Effector memory CD4-positive, alpha-beta T cell (primary cell): ENCODE results near the gene PCARE.

ENCODE experiments used
- DNase-seq, 3 donors: peaks; one replicate each; pipeline ENCODE4 v3.0.0-alpha.2; 2020
- H3K27ac ChIP-seq: 2 replicates; pipeline ENCODE4 v1.7.0; 2013; ENCODE audit warnings: mild to moderate bottlenecking, low read length, moderate library complexity; ENCODE audit not compliant: insufficient read depth, poor library complexity, severe bottlenecking
- H3K27me3 ChIP-seq: replicated peaks from 2 replicates; pipeline ENCODE4 v1.7.0; 2013; ENCODE audit warnings: mild to moderate bottlenecking, low read length; ENCODE audit not compliant: insufficient read depth, control insufficient read depth, poor library complexity, severe bottlenecking
- H3K36me3 ChIP-seq: 2 replicates; pipeline ENCODE4 v1.7.0; 2013; ENCODE audit warnings: mild to moderate bottlenecking, low read length, moderate library complexity; ENCODE audit not compliant: control insufficient read depth, insufficient read depth
- H3K4me1 ChIP-seq: 2 replicates; pipeline ENCODE4 v1.7.0; 2013; ENCODE audit warnings: low read length, mild to moderate bottlenecking; ENCODE audit not compliant: control insufficient read depth, insufficient read depth, poor library complexity, severe bottlenecking
- H3K4me3 ChIP-seq: 2 replicates; pipeline ENCODE4 v1.7.0; 2013; ENCODE audit warnings: low read length, low read depth, mild to moderate bottlenecking; ENCODE audit not compliant: insufficient read depth, poor library complexity, severe bottlenecking
- H3K9me3 ChIP-seq: 2 replicates; pipeline ENCODE4 v1.7.0; 2013; ENCODE audit warnings: mild to moderate bottlenecking, low read length, moderate library complexity; ENCODE audit not compliant: control insufficient read depth

PCARE gene

GRCh38 chr2:29042561-29043075 lies 31.7 kb downstream of the PCARE start:
- H3K36me3 ChIP-seq, result no peaks in the 10 kb centered on the region
- no peaks in the 10 kb centered on the region for H3K9me3 ChIP-seq
- H3K27ac ChIP-seq, result no peak overlapping the region
- no peaks in the 10 kb centered on the region for H3K27me3 ChIP-seq
- DNase-seq, result no peak
- H3K4me3 ChIP-seq, result no peak overlapping the region
- no peaks in the 10 kb centered on the region for H3K4me1 ChIP-seq

DNA sequence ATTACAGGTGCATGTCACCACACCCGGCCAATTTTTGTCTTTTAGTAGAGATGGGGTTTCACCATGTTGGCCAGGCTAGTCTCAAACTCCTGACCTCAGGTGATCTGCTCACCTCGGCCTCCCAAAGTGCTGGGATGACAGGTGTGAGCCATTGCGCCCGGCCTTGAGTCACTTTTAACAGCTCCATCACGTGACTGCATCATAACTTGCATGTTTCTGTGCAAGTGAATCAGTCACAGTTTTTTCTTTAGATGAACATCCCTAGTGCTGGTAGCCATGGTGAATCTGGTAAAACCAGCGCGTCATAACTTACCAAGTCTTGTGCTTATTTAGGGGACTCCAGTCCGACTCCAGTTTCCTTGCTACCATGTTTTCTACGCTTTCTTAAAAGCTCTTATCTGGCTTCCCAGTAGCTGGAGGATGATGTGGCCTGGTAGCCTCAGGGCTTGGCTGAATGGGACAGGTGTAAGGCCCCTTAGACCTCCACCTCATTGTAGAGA lies 33.1 kb downstream of the PCARE start:
- H3K36me3 ChIP-seq, result no peaks in the 10 kb centered on the region
- H3K4me1 ChIP-seq, result no peaks in the 10 kb centered on the region
- no peaks in the 10 kb centered on the region for H3K9me3 ChIP-seq
- no peak overlapping the region for H3K27ac ChIP-seq
- no peak overlapping the region for H3K4me3 ChIP-seq
- no peak for DNase-seq
- H3K27me3 ChIP-seq, result no peaks in the 10 kb centered on the region

DNA sequence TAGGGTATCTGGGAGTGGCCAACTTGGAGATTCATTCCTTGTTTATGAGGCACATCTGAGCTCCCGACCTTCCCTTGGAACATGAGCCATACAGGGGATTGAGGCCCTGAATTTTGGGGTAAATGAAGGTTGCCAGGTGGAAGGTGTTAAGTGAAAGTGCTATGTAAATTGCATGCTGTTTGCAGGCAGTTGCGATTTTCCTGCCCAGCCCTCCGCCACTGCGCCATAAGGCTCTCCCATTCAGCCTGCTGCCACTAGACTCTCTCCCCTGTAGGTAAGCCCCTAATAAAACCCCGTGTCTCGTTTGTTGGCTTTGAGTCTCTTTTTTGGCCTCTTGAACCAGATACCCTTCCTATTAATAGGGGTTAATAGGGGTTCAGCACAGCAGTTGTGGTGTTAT lies 33.8 kb downstream of the PCARE start:
- H3K9me3 ChIP-seq, result no peaks in the 10 kb centered on the region
- DNase-seq, result no peak
- H3K27me3 ChIP-seq, result no peaks in the 10 kb centered on the region
- H3K4me3 ChIP-seq, result no peak overlapping the region
- no peak overlapping the region for H3K27ac ChIP-seq
- no peaks in the 10 kb centered on the region for H3K36me3 ChIP-seq
- no peaks in the 10 kb centered on the region for H3K4me1 ChIP-seq

DNA sequence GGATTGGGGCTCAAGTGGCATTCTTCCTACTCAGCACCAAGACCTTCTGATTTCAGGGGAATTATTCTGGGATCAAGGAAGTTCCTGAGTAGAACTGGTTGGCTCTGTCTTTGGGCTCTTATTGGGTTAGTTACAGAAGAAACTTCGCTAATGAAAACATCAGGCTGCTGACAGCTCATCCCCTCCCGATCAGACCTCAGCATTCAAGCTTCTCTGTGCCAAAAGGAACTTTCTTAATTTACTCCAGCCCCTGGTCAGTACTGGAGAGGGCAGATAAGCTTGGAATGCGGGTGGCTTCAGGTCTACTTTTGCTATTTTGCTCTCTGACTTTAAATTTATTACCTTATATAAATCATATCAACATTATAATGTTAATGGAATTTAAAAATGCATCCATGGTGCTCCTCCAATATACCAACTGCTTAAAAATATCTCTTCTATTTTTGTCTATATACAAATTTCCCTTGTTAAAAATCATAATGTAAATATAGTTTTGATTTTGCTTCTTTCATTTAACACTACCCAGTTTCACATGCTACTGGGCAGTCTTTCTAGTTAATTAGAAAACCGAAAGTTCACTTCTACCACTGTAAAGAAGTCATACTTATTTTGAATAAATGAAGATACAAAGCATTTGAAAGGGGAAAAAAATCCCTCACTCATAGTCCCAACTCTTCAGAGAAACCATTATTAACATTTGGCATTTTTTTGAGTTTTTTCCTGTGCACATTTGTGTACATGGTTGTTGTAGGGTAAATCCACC lies 34.4 kb downstream of the PCARE start:
- Histone ChIP-seq H3K4me3 (no peak overlapping the region), H3K27ac (no peak overlapping the region), H3K27me3 (no peaks in the 10 kb centered on the region), H3K4me1 (no peaks in the 10 kb centered on the region), H3K36me3 (no peaks in the 10 kb centered on the region), H3K9me3 (no peaks in the 10 kb centered on the region)
- DNase-seq, result no peak

DNA sequence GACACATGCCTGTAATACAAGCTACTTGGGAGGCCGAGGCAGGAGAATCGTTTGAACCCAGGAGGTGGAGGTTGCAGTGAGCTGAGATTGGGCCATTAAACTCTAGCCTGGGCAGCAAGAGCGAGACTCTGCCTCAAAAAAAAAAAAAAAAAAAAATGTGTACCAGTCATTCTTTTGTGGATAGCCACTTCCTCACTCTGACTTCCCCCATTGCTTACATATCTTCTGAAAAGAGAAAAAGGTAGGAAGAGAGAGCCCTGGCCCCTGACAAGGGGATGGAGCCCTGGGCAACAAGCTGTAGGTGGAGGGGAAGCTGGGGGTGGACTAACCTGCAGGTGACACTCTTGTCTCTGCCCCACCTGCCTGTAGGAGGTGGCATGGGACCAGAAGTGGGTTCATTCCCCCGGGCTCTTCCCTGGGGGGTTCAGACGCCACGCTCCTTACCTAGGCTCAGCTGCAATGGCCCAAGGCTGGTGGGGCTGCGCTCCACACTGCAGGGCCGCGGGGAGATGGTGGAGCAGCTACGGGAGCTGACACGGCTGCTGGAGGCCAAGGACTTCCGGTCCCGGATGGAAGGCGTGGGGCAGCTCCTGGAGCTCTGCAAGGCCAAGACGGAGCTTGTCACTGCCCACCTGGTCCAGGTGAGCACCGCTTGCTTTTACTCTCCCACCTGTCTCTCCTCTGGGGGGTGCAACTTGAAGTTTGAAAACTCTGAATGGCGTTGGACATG lies 39.1 kb downstream of the PCARE start:
- no peaks in the 10 kb centered on the region for H3K36me3 ChIP-seq
- no peak overlapping the region for H3K4me3 ChIP-seq
- no peaks in the 10 kb centered on the region for H3K27me3 ChIP-seq
- H3K9me3 ChIP-seq, result no peaks in the 10 kb centered on the region
- peaks cover 5% of the 10 kb centered on the region for H3K4me1 ChIP-seq
- no peak overlapping the region for H3K27ac ChIP-seq
- no peak for DNase-seq

GRCh38 chr2:29033656-29034055 lies 40.7 kb downstream of the PCARE start:
- no peak for DNase-seq
- H3K4me1 ChIP-seq, result peaks cover 5% of the 10 kb centered on the region
- H3K36me3 ChIP-seq, result no peaks in the 10 kb centered on the region
- no peaks in the 10 kb centered on the region for H3K9me3 ChIP-seq
- H3K4me3 ChIP-seq, result no peak overlapping the region
- no peaks in the 10 kb centered on the region for H3K27me3 ChIP-seq
- no peak overlapping the region for H3K27ac ChIP-seq

GRCh38 chr2:29033172-29033571 lies 41.2 kb downstream of the PCARE start:
- Histone ChIP-seq H3K27ac (no peak overlapping the region), H3K9me3 (no peaks in the 10 kb centered on the region), H3K4me3 (no peak overlapping the region), H3K4me1 (peaks cover 5% of the 10 kb centered on the region), H3K27me3 (no peaks in the 10 kb centered on the region), H3K36me3 (no peaks in the 10 kb centered on the region)
- no peak for DNase-seq

DNA sequence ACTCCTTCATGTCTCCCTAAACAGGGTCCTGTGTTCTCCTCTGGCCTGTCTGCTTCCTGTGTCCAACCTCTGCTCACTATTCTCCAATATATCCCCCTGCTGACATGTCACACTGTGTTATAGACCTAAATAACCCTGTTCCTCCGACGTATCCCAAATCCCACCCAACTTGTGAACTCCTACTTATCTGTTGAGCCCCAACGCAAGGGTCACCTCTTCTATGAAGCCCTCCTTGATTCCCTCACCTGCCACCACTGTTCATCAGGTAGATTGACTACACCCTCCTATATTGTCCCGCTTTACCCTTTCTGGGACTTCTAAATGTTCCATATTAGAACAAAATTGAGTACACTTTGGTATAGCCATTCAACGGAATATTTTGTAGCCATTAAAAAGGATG lies 42.1 kb downstream of the PCARE start:
- Histone ChIP-seq H3K27ac (no peak overlapping the region), H3K4me3 (no peak overlapping the region), H3K36me3 (no peaks in the 10 kb centered on the region), H3K27me3 (no peaks in the 10 kb centered on the region), H3K9me3 (no peaks in the 10 kb centered on the region), H3K4me1 (peaks cover 5% of the 10 kb centered on the region)
- DNase-seq, result no peak

- Histone ChIP-seq H3K27ac (no peak overlapping the region), H3K4me1 (peaks cover 5% of the 10 kb centered on the region), H3K27me3 (no peaks in the 10 kb centered on the region), H3K36me3 (no peaks in the 10 kb centered on the region), H3K4me3 (no peak overlapping the region), H3K9me3 (no peaks in the 10 kb centered on the region)
- DNase-seq, result no peak
Observed at GRCh38 chr2:29031046-29031445, 43.3 kb downstream of the PCARE start.

GRCh38 chr2:29025711-29026110 lies 48.6 kb downstream of the PCARE start:
- no peak for DNase-seq
- no peaks in the 10 kb centered on the region for H3K27me3 ChIP-seq

More at GRCh38 chr2:29025711-29026110, 48.6 kb downstream of the PCARE start:
- no peaks in the 10 kb centered on the region for H3K36me3 ChIP-seq
- no peaks in the 10 kb centered on the region for H3K4me1 ChIP-seq
- H3K27ac ChIP-seq, result no peak overlapping the region
- no peaks in the 10 kb centered on the region for H3K9me3 ChIP-seq
- no peak overlapping the region for H3K4me3 ChIP-seq
